ENCODE results near the gene FAM117A. TPM values are rescaled to one million over a fixed set of nuclear protein-coding genes. Genes with fewer than 3 reads are reported as not detected.

Gene FAM117A
- polyA plus RNA-seq, 1 of the 3 experiments (the other 2 are of a cell fraction) = 7.8 TPM

GRCh38 chr17:49688848-49689247, 75.1 kb downstream of the FAM117A start:
- CTCF ChIA-PET = interaction anchor here (1.0 to 50.8 kb wide), 4 partner anchors 11 to 308 kb away, joined by 3 to 2107 read pairs (median 4); partner anchors contain the start of gene NXPH3
- H3K79me2 ChIP-seq (ENCODE audit: insufficient read depth) = no peaks in the 10 kb centered on the region
- H3K9ac ChIP-seq = no peak overlapping the region
- H3F3A ChIP-seq (replicated peaks; ENCODE audit: insufficient read depth) = peaks cover 12% of the 10 kb centered on the region
- WGBS (ENCODE audit: low lambda C conversion rate) = 81% methylated on average over 4 of the region's 4 CpGs
- H3K9me3 ChIP-seq = no peaks in the 10 kb centered on the region
- H3K27ac ChIP-seq (ENCODE audit: low read depth in 2 of 2, low read length in 1 of 2) = no peak overlapping the region
- H2AFZ ChIP-seq (ENCODE audit: low read depth) = peak overlapping the region; percentile 61; the same call in 1 of the 2 replicates
- H3K4me2 ChIP-seq = no peak overlapping the region
- H3K27me3 ChIP-seq (ENCODE audit: insufficient read depth) = no peaks in the 10 kb centered on the region
- H4K20me1 ChIP-seq (ENCODE audit: insufficient read depth) = no peaks in the 10 kb centered on the region
- POLR2A ChIA-PET = no interaction called here
- no peaks in the 10 kb centered on the region for H3K4me1 ChIP-seq (ENCODE audit: control insufficient read depth in 1 of 2, insufficient read depth in 2 of 2, low read depth in 1 of 2, low read length in 1 of 2)
- H3K9me2 ChIP-seq = no peaks in the 10 kb centered on the region
- DNase-seq = no peak
- H3K4me3 ChIP-seq (ENCODE audit: low read depth in 2 of 2, low read length in 1 of 2) = no peak overlapping the region
- H3K36me3 ChIP-seq (replicated peaks in 1 of 2; ENCODE audit: control insufficient read depth in 1 of 2, insufficient read depth in 2 of 2, low read length in 1 of 2) = no peaks in the 10 kb centered on the region
- no peak for TF ChIP-seq EP300 (IDR thresholded peaks at IDR 0.05; ENCODE audit: borderline replicate concordance in 1 of 2, low read depth in 1 of 2, low read length in 1 of 2)
- TF ChIP-seq NRF1 (IDR thresholded peaks at IDR 0.05; ENCODE audit: low read depth, low read length) = no peak
- TF ChIP-seq, protein P1, sequence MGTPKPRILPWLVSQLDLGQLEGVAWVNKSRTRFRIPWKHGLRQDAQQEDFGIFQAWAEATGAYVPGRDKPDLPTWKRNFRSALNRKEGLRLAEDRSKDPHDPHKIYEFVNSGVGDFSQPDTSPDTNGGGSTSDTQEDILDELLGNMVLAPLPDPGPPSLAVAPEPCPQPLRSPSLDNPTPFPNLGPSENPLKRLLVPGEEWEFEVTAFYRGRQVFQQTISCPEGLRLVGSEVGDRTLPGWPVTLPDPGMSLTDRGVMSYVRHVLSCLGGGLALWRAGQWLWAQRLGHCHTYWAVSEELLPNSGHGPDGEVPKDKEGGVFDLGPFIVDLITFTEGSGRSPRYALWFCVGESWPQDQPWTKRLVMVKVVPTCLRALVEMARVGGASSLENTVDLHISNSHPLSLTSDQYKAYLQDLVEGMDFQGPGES (IDR thresholded peaks at IDR 0.05; ENCODE audit: low read depth, low read length) = no peak
- no peak for TF ChIP-seq TCF12 (IDR thresholded peaks at IDR 0.05)
- no peak for TF ChIP-seq RCOR1 (IDR thresholded peaks at IDR 0.05; ENCODE audit: low read length)
- no peak for TF ChIP-seq NFIC (IDR thresholded peaks at IDR 0.05; ENCODE audit: borderline replicate concordance)
- no peak for TF ChIP-seq RXRA (IDR thresholded peaks at IDR 0.05; ENCODE audit: borderline replicate concordance, low read depth)
- TF ChIP-seq YY1 (IDR thresholded peaks at IDR 0.05; ENCODE audit: low read depth) = no peak
- TF ChIP-seq CTCF (IDR thresholded peaks at IDR 0.05) = no peak
- TF ChIP-seq SMC3 (IDR thresholded peaks at IDR 0.05; ENCODE audit: low read depth, low read length) = no peak
- no peak for TF ChIP-seq MAX (IDR thresholded peaks at IDR 0.05; ENCODE audit: low read depth)
- no peak for TF ChIP-seq RFX5 (IDR thresholded peaks at IDR 0.05; ENCODE audit: low read length)
- TF ChIP-seq, protein P2, sequence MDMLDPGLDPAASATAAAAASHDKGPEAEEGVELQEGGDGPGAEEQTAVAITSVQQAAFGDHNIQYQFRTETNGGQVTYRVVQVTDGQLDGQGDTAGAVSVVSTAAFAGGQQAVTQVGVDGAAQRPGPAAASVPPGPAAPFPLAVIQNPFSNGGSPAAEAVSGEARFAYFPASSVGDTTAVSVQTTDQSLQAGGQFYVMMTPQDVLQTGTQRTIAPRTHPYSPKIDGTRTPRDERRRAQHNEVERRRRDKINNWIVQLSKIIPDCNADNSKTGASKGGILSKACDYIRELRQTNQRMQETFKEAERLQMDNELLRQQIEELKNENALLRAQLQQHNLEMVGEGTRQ (IDR thresholded peaks at IDR 0.05; ENCODE audit: borderline replicate concordance, low read depth, low read length) = no peak
- no peak for TF ChIP-seq GABPA (IDR thresholded peaks at IDR 0.05; ENCODE audit: low read depth)
